Measurements from ENCODE around the gene DNAJC4.

GRCh38 chr11:64263947-64264317 lies 33.6 kb downstream of the DNAJC4 start:
- TF ChIP-seq CTCF (conservative IDR thresholded peaks at IDR 0.05) (no peak), ZFX (IDR thresholded peaks at IDR 0.05) (no peak)
